GM18861 (cell line): ENCODE results near the gene TMPRSS2.

Experiments used
- ATAC-seq: cut with Tn5 transposase; IDR thresholded peaks from one replicate; pipeline ENCODE4 v1.9.1; 2021; ENCODE audit not compliant: unreplicated experiment

Gene TMPRSS2

GRCh38 chr21:41451753-41452676 lies 55.9 kb downstream of the TMPRSS2 start:
- ATAC-seq = no peak

- no peak for ATAC-seq
Observed at GRCh38 chr21:41449613-41450012, 58.3 kb downstream of the TMPRSS2 start.

GRCh38 chr21:41447356-41447755 lies 60.6 kb downstream of the TMPRSS2 start:
- ATAC-seq = no peak

GRCh38 chr21:41446586-41446985 lies 61.4 kb downstream of the TMPRSS2 start:
- ATAC-seq = no peak

GRCh38 chr21:41445465-41445862 lies 62.5 kb downstream of the TMPRSS2 start:
- ATAC-seq = no peak

GRCh38 chr21:41444703-41445464 lies 63.1 kb downstream of the TMPRSS2 start:
- ATAC-seq = no peak

- no peak for ATAC-seq
Observed at GRCh38 chr21:41443562-41443961, 64.4 kb downstream of the TMPRSS2 start.

GRCh38 chr21:41442481-41443186 lies 65.3 kb downstream of the TMPRSS2 start:
- no peak for ATAC-seq

GRCh38 chr21:41441546-41441945 lies 66.4 kb downstream of the TMPRSS2 start:
- no peak for ATAC-seq

- no peak for ATAC-seq
Observed at GRCh38 chr21:41439248-41439647, 68.7 kb downstream of the TMPRSS2 start.

- ATAC-seq = no peak
Observed at GRCh38 chr21:41438425-41439113, 69.4 kb downstream of the TMPRSS2 start.

GRCh38 chr21:41437729-41438128 lies 70.2 kb downstream of the TMPRSS2 start:
- no peak for ATAC-seq

GRCh38 chr21:41435706-41436105 lies 72.3 kb downstream of the TMPRSS2 start:
- no peak for ATAC-seq

- no peak for ATAC-seq
Observed at GRCh38 chr21:41433566-41433965, 74.4 kb downstream of the TMPRSS2 start.

GRCh38 chr21:41432562-41433460 lies 75.1 kb downstream of the TMPRSS2 start:
- no peak for ATAC-seq

- ATAC-seq = peak; percentile 85
Observed at GRCh38 chr21:41431788-41432548, 76.0 kb downstream of the TMPRSS2 start.

- ATAC-seq = no peak
Observed at GRCh38 chr21:41429925-41430491, 78.0 kb downstream of the TMPRSS2 start.

GRCh38 chr21:41429305-41429704 lies 78.7 kb downstream of the TMPRSS2 start:
- no peak for ATAC-seq

GRCh38 chr21:41428847-41429246 lies 79.1 kb downstream of the TMPRSS2 start:
- ATAC-seq = no peak
